ENCODE results near the gene MIER1. TPM values are rescaled to one million over a fixed set of nuclear protein-coding genes. Genes with fewer than 3 reads are reported as not detected.
A peak's percentile ranks its signal among the peaks of the same experiment; 100 is the strongest.

Gene MIER1
- total RNA-seq, 4 donors from 2014 or later = 32.6 to 85.7 (median 65.2) TPM

DNA sequence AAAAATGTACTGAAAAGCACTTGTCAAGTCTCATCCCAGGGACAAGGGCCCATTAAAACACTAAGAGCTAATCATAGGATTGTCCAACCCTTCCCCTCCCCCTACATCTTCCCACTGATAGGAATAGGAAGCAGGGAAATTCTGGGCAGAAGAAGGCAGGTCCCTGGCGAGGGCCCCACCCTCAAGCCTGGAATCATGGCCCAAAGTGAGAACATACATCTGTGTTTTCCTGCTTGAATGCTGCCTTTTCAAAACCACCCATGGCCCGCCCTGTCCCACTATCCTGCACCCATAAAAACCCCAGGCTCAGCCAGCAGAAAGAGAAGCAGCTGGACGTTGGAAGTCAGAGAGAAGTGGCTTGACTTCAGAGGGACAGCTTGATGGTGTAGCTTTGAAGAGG, 5.0 kb upstream of the MIER1 start:
- no peaks in the 10 kb centered on the region for H3K27me3 ChIP-seq
- H3K36me3 ChIP-seq = no peaks in the 10 kb centered on the region
- WGBS, 2 donors (ENCODE audit: low coverage in 1 of 2) = 63 to 64% methylated on average over 3 of the region's 3 CpGs
- H3K9me3 ChIP-seq = no peaks in the 10 kb centered on the region
- in situ Hi-C loops (cut with MboI; ENCODE audit: low pct_ligation_motif_present in 1 of 4, low pct_unique_long_range_greater_than_20kb in 1 of 4, low sequenced_read_pairs in 3 of 4) (no loop called here), intact Hi-C loops (cut with DNase I; ENCODE audit: low total_unique reads) (no loop called here)
- peak; percentile 42 for DNase-seq
- TF ChIP-seq, protein P1, sequence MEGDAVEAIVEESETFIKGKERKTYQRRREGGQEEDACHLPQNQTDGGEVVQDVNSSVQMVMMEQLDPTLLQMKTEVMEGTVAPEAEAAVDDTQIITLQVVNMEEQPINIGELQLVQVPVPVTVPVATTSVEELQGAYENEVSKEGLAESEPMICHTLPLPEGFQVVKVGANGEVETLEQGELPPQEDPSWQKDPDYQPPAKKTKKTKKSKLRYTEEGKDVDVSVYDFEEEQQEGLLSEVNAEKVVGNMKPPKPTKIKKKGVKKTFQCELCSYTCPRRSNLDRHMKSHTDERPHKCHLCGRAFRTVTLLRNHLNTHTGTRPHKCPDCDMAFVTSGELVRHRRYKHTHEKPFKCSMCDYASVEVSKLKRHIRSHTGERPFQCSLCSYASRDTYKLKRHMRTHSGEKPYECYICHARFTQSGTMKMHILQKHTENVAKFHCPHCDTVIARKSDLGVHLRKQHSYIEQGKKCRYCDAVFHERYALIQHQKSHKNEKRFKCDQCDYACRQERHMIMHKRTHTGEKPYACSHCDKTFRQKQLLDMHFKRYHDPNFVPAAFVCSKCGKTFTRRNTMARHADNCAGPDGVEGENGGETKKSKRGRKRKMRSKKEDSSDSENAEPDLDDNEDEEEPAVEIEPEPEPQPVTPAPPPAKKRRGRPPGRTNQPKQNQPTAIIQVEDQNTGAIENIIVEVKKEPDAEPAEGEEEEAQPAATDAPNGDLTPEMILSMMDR (IDR thresholded peaks at IDR 0.05) = no peak
- TF ChIP-seq POLR2A (IDR thresholded peaks at IDR 0.05) = no peak
- TF ChIP-seq EP300 (IDR thresholded peaks at IDR 0.05; ENCODE audit: low read depth) = no peak
- no peak for TF ChIP-seq POLR2AphosphoS5 (IDR thresholded peaks at IDR 0.05)
- H3K4me3 ChIP-seq = no peak overlapping the region
- peak overlapping the region; percentile 94 to 96 (median 96) for H3K27ac ChIP-seq
- peaks cover 0 to 67% (median 41%) of the 10 kb centered on the region in 4 donors for H3K4me1 ChIP-seq

DNA sequence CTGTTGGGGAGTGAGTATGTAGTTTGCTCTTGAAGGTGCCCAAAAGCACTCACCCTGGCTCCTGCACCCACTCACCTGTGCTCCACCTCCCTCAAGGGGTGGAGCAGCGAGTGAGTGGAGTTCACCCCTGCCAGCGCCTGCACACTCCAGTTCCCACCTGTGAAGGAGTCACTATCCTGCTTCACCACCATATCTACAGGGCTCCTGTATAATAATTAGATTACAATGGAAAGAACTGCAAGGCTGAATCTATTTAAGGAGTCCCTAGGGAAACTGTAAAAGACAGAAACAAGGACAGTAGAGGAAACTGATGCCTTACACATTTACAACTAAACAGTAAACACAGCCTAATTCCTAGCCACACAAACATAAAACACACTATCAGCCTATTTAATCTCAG, 4.2 kb upstream of the MIER1 start:
- TF ChIP-seq POLR2A (IDR thresholded peaks at IDR 0.05) (no peak), EP300 (IDR thresholded peaks at IDR 0.05; ENCODE audit: low read depth) (no peak)
- no peaks in the 10 kb centered on the region for H3K9me3 ChIP-seq
- no peak overlapping the region for H3K4me3 ChIP-seq
- peaks cover 0 to 67% (median 41%) of the 10 kb centered on the region in 4 donors for H3K4me1 ChIP-seq
- H3K27ac ChIP-seq = peak overlapping the region; percentile 94 to 96 (median 96)
- in situ Hi-C loops (cut with MboI; ENCODE audit: low pct_ligation_motif_present in 1 of 4, low pct_unique_long_range_greater_than_20kb in 1 of 4, low sequenced_read_pairs in 3 of 4) = no loop called here
- WGBS, 2 donors (ENCODE audit: low coverage in 1 of 2) = 96% methylated on average over 2 of the region's 2 CpGs; no CpG with 5 or more reads in 1 of the 2 donors
- no peaks in the 10 kb centered on the region for H3K27me3 ChIP-seq
- intact Hi-C loops (cut with DNase I; ENCODE audit: low total_unique reads) = no loop called here
- DNase-seq = no peak
- no peaks in the 10 kb centered on the region for H3K36me3 ChIP-seq

DNA sequence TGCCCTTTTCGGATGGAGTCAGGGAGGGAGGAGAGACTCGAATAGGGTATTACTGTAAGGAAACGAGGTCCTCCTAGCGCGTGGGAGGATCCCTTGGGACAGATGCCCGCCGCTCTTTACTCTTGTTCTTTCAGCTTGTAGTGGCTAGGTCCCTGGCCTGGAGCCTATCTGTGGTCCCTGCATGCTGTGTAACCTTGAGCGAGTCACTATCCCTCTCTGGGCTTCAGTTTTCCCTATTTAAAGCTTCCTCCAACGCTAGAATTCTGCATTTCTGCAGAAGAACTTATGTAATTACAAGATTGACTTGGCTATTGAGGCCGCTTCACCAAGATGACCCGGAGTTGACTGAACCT, 744 bp downstream of the MIER1 start:
- DNase-seq = no peak
- Histone ChIP-seq H3K9me3 (no peaks in the 10 kb centered on the region), H3K4me1 (peaks cover 20 to 64% (median 46%) of the 10 kb centered on the region in 4 donors), H3K36me3 (no peaks in the 10 kb centered on the region), H3K4me3 (peak overlapping the region; percentile 47 to 87 (median 72)), H3K27me3 (no peaks in the 10 kb centered on the region), H3K27ac (peak overlapping the region; percentile 94 to 96 (median 96))
- WGBS, 2 donors (ENCODE audit: low coverage in 1 of 2) = 3 to 4% methylated on average over 3 to 11 of the region's 11 CpGs
- no peak for TF ChIP-seq EP300 (IDR thresholded peaks at IDR 0.05; ENCODE audit: low read depth)
- TF ChIP-seq, protein P1 (IDR thresholded peaks at IDR 0.05) = peak in 1 of 5 experiments; percentile 27
- TF ChIP-seq POLR2AphosphoS5 (IDR thresholded peaks at IDR 0.05) = peak in 1 of 3 donors; percentile 0
- TF ChIP-seq POLR2A (IDR thresholded peaks at IDR 0.05) = no peak
- intact Hi-C loops (cut with DNase I; ENCODE audit: low total_unique reads) = no loop called here
- in situ Hi-C loops (cut with MboI; ENCODE audit: low pct_ligation_motif_present in 1 of 4, low pct_unique_long_range_greater_than_20kb in 1 of 4, low sequenced_read_pairs in 3 of 4) = no loop called here

- Histone ChIP-seq H3K27me3 (no peaks in the 10 kb centered on the region), H3K4me1 (peaks cover 20 to 60% (median 42%) of the 10 kb centered on the region in 4 donors), H3K4me3 (peak overlapping the region; percentile 47 to 87 (median 72)), H3K36me3 (no peaks in the 10 kb centered on the region), H3K27ac (peak overlapping the region; percentile 94 to 96 (median 96)), H3K9me3 (no peaks in the 10 kb centered on the region)
- DNase-seq = no peak
- 24 to 33% methylated on average over 8 to 9 of the region's 9 CpGs for WGBS, 2 donors (ENCODE audit: low coverage in 1 of 2)
- intact Hi-C loops (cut with DNase I; ENCODE audit: low total_unique reads) (no loop called here), in situ Hi-C loops (cut with MboI; ENCODE audit: low pct_ligation_motif_present in 1 of 4, low pct_unique_long_range_greater_than_20kb in 1 of 4, low sequenced_read_pairs in 3 of 4) (no loop called here)
- TF ChIP-seq, protein P1 (IDR thresholded peaks at IDR 0.05) = no peak
- TF ChIP-seq EP300 (IDR thresholded peaks at IDR 0.05; ENCODE audit: low read depth) (no peak), POLR2A (IDR thresholded peaks at IDR 0.05) (no peak), POLR2AphosphoS5 (IDR thresholded peaks at IDR 0.05) (no peak)
Measured at GRCh38 chr1:66925944-66926343, 1.2 kb downstream of the MIER1 start.

GRCh38 chr1:66927528-66927927, 2.7 kb downstream of the MIER1 start:
- in situ Hi-C loops (cut with MboI; ENCODE audit: low pct_ligation_motif_present in 1 of 4, low pct_unique_long_range_greater_than_20kb in 1 of 4, low sequenced_read_pairs in 3 of 4) (no loop called here), intact Hi-C loops (cut with DNase I; ENCODE audit: low total_unique reads) (no loop called here)
- Histone ChIP-seq H3K27me3 (no peaks in the 10 kb centered on the region), H3K36me3 (no peaks in the 10 kb centered on the region), H3K9me3 (no peaks in the 10 kb centered on the region), H3K4me3 (no peak overlapping the region), H3K4me1 (peaks cover 20 to 61% (median 44%) of the 10 kb centered on the region in 4 donors), H3K27ac (no peak overlapping the region)
- no peak for DNase-seq
- TF ChIP-seq POLR2AphosphoS5 (IDR thresholded peaks at IDR 0.05) (no peak), POLR2A (IDR thresholded peaks at IDR 0.05) (no peak), EP300 (IDR thresholded peaks at IDR 0.05; ENCODE audit: low read depth) (no peak)
- TF ChIP-seq, protein P1 (IDR thresholded peaks at IDR 0.05) = no peak
